HG03565 (cell line): ENCODE measurements around the gene PLCD4.

Experiments used
- ATAC-seq: cut with Tn5 transposase; IDR thresholded peaks from one replicate; pipeline ENCODE4 v1.9.1; 2021; ENCODE audit warnings: mild to moderate bottlenecking, moderate library complexity; ENCODE audit not compliant: unreplicated experiment

The PLCD4 gene

DNA sequence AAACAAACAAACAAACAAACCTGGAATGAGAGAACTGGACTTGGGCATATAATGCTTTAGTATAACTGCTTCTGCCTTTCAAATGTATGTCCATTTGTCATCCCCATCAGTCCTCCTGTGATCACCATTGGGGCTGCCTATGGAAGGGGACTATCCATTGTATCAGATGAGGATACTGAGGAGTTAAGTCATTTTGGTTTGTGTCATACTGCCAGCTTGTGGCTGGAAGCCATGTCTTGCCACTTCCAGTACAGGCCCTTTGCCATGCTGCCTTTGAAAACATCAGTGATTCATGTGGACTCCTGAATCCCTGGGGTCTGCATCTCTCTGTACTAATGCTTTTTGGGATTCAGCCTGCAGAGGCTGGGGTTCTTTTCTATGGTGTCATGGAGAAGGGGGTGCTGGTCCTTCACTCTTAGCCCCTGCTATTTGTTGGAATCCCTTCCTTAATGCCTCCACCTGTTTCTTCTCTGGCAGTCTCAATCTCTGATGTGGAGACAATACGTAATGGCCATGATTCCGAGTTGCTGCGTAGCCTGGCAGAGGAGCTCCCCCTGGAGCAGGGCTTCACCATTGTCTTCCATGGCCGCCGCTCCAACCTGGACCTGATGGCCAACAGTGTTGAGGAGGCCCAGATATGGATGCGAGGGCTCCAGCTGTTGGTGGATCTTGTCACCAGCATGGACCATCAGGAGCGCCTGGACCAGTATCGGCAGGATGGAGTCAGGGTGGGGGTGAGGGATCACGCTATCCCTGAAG is 10.6 kb downstream of the PLCD4 start:
- no peak for ATAC-seq

DNA sequence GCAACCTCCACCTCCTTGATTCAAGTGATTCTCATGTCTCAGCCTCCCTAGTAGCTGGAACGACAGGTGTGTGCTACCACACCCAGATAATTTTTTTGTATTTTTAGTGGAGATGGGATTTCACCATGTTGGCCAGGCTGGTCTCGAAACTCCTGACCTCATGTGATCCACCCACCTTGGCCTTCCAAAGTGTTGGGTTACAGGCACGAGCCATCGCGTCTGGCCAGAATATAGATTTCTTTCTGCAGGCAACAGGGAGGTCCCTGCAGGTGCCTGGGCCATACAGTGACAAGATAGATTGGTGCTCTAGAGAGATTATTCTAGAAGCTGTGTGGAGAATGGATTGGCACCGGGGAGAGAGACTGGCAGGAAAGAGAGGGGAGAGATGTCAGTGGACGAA is 13.3 kb downstream of the PLCD4 start:
- ATAC-seq: no peak

DNA sequence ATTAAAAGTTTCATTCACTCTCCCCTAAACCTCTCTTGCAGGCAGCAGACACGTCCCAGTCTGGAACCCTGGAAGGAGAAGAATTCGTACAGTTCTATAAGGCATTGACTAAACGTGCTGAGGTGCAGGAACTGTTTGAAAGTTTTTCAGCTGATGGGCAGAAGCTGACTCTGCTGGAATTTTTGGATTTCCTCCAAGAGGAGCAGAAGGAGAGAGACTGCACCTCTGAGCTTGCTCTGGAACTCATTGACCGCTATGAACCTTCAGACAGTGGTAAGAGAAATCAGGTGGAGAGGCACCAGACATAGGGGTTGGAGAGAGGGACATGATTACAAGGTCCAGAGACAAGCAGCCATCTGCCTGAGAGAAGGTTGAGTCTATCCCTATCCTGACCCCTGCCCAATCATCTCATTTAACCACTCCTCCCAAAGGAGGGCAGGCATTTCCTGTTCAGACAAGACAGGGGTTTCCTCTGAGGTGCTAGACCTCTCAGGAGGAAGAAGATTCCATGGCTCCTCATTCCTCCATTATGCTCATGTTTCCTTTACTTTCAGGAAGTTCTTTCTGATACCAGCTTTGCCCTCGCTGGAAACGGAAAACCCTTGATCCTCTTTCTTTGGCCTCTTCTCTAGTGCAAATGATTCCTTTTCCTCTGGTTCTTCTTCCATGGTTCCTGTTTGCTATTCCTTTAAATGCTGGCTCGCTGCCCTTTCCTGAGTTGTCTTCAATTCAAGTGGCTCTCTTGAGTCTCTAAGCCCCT is 15.1 kb downstream of the PLCD4 start:
- no peak for ATAC-seq

DNA sequence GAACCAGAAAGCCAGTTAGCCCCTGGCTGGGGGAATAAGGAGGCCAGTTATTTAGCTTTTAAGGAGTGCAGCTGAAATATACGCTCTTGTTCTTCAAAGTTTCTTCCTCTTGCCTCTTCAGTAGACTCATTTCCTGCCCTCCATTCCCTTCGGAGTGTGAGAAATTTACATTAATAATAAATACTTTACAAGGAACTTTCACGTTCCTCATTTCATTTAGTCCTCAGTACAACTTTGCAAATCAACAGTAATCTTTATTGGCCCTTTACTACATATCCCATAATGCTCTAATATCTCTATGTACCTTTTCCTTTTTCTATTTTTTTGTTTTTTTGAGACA is 15.6 kb downstream of the PLCD4 start:
- ATAC-seq: no peak

DNA sequence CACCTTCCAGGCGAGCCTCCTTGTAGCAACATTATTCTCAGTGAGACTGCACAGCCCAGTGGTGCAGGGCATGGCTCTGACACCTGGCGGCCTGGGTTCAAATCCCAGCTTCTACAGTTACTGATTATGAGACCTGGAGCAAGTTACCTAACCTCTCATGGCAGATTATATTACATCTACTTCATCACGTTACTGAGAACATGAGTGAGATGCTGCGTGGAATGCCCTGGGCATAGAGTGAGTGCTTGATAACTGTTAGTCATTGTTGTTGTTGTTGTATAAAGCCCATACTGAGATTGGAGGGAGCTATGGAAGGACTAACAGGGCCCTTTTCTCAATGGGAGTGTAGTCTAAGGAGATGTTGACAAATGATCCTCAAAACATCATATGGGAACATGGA is 18.7 kb downstream of the PLCD4 start:
- ATAC-seq: no peak

DNA sequence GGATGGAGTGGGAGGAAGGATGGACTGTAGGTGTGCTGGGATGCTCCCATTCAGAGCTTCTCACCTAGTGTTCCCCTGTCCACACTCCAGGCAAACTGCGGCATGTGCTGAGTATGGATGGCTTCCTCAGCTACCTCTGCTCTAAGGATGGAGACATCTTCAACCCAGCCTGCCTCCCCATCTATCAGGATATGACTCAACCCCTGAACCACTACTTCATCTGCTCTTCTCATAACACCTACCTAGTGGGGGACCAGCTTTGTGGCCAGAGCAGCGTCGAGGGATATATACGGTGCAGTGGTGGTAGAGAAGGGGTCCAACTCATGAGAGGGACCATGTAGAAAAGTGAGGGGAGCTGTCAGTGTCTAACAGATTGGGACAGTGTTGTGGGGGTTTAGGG is 20.2 kb downstream of the PLCD4 start:
- ATAC-seq: no peak

DNA sequence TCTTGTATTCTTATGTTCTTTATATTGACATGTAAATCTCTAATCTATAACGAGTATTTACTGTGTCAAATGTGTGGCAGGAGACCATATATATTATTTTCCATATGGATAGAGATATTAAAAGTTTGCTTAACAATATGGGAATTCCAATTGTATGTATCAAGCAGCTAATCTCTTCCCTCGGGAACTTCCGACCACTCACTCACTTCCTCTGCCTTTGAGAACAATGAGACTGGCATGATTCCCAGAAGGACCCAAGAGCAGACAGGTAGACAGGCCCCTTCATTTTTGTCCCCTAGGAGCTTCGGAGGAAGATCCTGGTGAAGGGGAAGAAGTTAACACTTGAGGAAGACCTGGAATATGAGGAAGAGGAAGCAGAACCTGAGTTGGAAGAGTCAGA is 24.1 kb downstream of the PLCD4 start:
- no peak for ATAC-seq

DNA sequence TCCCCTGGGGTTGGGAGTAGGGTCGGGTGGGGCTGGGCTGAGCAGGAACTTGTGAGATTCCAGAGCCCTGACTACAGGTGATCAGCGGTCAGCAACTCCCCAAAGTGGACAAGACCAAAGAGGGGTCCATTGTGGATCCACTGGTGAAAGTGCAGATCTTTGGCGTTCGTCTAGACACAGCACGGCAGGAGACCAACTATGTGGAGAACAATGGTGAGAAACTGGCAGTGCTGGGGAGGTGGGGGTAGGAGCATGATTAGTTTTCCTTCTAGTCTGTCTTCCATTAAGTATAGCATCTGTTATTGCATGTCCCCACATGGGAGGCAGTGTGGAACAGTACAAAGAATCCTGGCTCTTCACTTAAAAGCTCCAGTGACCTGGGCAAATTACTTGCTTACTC is 28.0 kb downstream of the PLCD4 start:
- no peak for ATAC-seq

DNA sequence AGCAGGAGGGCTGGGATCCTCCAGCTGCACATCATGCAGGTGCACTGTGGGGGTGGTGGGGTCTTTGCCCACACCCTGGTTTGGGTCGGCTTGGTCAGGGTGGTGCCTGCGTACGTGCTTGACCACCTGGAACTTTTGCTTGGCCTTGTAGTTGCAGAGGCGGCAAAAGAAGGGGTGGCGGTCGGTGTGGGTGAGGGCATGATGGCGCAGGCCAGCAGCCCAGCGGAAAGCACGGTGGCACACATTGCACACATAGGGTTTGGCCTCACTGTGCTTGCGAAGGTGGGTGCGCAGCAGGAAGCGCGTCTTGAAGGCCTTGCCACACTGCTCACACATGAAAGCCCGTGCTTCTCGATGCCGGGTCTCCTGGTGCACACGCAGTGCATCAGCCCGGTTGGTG is 30.7 kb downstream of the PLCD4 start:
- no peak for ATAC-seq

DNA sequence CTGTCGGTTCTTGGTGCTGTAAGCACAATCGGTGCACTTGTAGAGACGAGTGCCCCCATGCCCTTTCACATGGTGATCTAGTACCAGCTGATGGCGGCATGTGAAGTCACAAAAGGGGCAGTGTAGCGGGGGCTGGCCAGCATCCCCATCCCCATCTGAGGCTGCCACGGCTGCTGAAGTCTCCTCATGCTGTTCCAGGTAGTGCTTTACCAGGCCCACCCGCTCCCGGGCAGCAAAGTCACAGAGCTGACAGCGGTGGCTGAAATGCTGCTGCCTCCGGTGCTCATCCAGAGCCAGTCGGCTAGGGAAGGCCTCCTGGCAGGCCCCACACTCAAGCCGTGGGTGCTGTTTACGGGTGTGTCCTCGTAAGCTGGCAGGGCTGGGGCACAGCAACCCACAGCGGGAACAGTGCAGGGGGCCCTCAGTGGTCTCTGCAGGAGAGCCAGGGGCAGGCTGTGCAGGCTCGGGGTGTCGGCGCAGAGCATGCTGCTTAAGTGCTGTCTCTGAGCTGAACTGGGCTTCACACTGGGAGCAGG is 34.5 kb downstream of the PLCD4 start:
- ATAC-seq: no peak

DNA sequence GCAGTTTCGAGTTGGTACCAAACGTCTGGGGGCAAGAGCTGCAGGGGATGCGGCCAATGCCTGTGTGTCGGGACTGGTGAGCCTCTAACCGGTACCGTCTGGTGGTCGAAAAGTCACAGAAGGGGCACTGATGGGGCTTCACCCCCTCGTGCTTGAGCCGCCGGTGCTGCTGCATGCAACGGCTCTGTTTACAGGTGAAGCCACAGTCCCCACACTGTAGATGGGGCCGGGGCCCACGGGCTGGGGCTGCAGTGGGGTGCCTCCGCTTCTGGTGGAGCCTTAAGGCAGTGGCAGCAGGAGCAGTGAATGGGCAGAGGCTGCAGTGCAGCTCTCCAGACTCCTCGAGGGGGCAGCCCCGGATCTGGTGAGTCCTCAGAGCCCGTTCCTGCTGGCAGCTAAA is 35.1 kb downstream of the PLCD4 start:
- no peak for ATAC-seq

DNA sequence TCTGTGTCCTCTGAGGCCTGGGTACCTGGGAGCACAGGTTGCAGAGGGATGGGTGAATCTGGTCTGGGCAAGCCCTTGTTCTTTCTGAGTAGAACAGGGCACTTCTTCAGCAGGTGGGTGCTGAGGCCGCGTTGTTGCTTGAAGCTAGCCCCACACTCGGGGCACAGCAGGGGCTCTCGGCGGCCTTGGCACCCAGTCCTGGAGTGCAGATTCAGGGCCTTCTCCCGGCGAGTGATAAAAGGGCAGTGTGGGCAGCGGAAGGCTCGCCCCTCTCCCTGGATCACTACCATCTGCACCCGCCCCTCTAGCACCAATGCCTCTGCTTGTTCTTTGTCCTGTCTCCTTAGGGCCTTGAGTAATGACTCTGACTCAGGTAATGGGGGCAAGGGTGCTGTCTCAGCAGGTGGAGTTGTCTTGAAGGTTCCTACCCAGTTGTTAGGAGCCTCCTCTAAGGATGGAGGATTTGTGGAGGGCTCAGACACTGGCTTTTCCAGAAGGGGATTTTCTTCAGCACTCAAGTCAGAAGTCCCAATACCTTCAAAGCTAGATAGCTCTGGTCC is 36.1 kb downstream of the PLCD4 start:
- no peak for ATAC-seq

DNA sequence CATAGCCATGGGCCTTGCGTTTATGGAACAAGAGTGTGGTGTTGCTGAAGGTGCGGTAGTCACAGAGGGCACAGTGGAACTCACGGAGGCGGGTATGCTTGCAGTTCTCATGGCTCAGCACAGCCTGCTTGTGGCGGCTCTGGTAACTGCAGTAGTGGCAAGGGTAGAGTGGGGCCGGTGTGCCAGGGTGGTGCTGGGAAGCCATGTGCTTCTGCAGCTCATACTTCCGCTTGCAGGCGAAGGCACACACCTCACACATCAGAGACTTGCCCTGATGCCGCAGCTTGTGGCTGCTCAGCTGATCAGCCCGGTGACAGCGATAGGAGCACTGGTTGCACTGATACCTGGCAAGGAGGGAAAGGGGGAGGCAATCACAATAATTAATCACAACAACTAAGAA is 37.0 kb downstream of the PLCD4 start:
- ATAC-seq: no peak

DNA sequence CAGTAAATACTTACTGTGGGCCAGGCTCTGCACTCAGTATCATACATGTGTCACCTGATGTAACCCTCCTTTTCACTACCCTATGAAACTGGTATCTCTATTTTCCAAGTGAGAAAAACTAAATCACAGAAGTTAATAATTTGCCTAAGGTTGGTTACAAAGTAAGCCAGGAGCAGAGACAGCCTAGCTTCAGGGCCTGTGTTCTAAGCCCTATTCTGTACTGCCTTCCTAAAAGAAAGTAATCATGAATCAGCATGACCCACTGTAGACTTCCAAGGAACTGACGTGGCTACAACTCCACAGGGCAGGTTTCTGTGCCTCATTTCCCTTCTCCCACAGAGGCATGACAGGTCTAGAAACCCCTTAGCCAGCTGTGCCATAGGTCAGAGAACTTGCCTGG is 37.4 kb downstream of the PLCD4 start:
- ATAC-seq: no peak

DNA sequence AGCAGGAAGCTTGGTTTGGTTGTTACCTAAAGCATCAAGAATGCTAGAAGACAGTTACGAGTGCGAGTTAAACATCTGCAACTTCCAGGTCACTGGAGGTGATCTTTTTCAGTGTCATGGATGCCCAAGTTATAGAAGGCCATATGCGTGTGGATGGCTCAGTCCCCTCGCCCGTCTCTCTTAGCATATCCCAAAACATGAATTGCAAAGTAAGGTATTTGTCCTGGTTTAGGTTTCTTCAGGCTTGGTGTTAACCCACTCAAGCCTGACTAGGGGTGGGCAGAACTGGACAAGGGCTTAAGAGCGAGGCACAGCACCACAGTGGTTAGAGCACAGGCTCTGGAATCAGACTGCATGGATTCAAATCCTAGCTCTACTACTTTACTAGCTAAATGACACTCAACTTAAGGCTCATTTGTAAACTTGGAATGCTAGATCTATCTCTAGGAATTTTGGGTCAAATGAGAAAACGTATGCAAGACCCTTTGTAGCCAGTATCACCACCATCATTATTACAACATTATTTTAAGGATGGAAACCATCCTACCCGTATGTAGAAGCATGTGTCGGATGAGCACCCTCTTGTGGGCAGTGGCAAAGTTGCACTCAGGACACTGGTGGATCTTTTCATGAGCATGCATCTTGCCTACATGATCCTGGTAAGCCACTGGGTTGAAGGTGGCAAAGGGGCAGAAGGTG is 40.5 kb downstream of the PLCD4 start:
- no peak for ATAC-seq

DNA sequence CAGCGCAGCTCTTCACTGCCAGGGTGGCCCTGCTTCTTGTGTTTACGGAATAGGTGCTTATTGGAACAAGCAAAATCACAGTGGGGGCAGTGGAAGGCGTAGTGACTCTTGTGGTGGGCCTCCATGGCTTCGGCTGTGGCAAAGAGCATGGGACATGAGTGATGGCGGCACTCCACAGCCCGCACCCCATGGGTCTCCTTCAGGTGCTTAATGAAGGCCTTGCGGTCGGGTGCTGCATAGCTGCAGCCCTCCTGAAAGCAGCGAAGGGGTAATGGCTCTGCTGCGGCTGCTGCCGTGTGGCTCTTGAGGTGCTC is 41.0 kb downstream of the PLCD4 start:
- no peak for ATAC-seq

DNA sequence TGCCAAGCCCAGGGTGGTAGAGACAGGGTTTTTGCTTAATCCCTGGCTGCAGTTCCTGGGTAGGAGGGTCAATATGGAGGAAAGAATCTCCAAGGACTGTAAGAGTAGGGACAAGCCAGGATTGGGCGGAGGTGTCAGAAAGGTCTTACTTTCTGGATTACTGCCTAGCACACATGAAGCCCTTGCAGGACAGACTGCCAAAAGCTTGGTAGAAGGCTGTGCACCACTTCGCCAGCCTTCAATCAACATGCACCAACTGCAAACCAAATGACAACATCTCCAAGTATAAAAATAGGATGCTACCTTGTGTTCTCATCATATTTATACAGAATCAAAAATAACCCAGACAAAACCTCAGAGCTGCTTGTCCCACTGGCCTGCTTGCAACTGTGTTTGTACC is 48.1 kb downstream of the PLCD4 start:
- ATAC-seq: no peak

DNA sequence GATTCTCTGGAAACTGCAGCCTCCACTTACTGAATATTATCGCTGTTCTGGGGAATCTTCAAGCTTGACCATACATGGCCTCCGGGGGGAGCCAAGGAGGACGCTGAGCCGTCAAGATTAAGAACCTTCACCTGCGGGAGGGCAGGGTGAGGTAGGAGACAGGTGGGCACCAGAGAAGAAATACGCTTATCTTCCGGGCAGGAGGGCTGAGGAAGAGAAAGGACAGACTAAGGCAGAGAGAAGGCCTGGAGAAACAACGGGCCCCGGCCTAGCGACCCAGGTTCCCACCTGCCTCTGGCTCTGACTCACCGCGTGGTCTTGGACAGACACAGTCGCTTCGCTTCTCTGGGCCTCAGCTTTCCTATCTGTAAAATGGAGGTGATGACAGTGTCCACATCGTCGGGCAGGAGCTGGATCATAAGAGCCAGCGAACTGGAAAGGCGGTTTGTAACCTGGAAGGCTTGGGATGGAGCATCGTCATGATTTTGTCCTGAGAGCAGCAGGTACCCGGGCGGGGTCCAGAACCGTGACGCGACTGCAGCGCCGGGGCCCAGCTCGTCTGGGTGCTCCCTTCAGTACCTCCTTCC is 51.1 kb downstream of the PLCD4 start:
- peak; percentile 33 for ATAC-seq

DNA sequence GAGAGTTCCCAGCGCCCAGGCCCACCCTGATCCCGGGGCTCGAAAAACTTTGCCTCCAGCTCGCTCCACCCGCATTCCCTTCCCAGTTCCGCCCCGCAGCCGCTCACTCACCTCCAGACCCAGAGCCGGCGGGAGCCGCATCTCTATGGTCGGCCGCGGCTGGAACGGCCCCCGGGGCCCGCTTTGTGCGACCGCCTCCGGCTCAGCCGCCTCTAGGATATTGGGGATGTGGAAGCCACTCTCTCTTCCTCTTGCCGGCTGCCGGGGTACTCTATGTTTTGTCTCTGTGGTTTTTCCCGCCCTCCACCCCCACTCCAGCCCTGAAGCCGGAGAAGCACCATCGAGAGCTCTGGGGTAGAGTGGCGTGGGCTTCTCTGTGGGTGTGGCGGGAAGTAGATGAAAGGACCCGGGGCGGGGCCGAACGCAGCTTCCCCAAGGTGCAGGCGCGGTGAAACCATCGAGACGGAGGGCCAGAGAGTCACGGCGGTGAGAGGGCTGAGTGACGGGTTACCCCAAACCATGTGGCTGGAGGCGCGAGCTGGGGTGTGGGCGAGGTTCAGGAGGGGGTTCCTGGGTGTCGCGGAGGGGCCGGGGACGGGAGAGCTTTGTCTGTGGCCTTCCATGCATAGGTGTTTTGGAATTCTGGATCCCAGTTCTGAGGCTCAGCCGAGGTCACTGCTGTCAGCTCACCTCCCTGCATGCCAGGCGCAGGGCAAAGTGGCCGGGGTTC is 51.7 kb downstream of the PLCD4 start, which contains the start of the genes BCS1L and ZNF142:
TSS of gene BCS1L (plus strand) at position 426 of the 730 bp plus-strand sequence. CDS start 1,305 bp downstream, outside the sequence.
TSS of gene ZNF142 (minus strand) at position 366 of the 730 bp plus-strand sequence. CDS start 3,194 bp downstream, outside the sequence.
- ATAC-seq: peak; percentile 63

DNA sequence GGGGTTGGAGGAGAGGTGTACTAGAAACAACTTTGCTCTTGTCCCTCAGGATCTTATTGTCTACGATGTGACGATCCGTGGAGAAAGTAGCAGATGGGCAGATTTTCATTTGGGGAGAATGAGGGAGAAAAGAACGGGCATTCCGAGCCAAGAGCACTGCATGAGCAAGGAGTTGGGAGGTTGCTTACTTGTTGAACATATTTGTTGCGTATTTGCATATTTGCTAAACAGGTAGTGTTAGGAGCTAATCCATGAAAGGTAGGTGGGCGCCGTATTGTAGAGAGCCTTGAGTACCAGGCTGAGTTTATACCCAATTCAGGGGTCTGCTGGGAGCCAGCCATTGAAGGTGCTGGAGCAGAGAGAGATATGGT is 52.3 kb downstream of the PLCD4 start:
- no peak for ATAC-seq
